ENCODE data around the gene GYG2. TPM values are rescaled to one million over a fixed set of nuclear protein-coding genes. Genes with fewer than 3 reads are reported as not detected.
A peak's percentile ranks its signal among the peaks of the same experiment; 100 is the strongest.

Gene GYG2
- total RNA-seq, 6 donors from 2014 or later, result 0.40 to 3.7 (median 0.98) TPM

- TF ChIP-seq POLR2A (IDR thresholded peaks at IDR 0.05), result no peak
- TF ChIP-seq, protein P1, sequence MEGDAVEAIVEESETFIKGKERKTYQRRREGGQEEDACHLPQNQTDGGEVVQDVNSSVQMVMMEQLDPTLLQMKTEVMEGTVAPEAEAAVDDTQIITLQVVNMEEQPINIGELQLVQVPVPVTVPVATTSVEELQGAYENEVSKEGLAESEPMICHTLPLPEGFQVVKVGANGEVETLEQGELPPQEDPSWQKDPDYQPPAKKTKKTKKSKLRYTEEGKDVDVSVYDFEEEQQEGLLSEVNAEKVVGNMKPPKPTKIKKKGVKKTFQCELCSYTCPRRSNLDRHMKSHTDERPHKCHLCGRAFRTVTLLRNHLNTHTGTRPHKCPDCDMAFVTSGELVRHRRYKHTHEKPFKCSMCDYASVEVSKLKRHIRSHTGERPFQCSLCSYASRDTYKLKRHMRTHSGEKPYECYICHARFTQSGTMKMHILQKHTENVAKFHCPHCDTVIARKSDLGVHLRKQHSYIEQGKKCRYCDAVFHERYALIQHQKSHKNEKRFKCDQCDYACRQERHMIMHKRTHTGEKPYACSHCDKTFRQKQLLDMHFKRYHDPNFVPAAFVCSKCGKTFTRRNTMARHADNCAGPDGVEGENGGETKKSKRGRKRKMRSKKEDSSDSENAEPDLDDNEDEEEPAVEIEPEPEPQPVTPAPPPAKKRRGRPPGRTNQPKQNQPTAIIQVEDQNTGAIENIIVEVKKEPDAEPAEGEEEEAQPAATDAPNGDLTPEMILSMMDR (IDR thresholded peaks at IDR 0.05), result no peak
- TF ChIP-seq EP300 (IDR thresholded peaks at IDR 0.05), result no peak
- TF ChIP-seq POLR2AphosphoS5 (IDR thresholded peaks at IDR 0.05), result no peak
- Histone ChIP-seq H3K27ac (no peak overlapping the region), H3K4me3 (peak overlapping the region in 3 of 4 donors; percentile 39 to 49 (median 46)), H3K9me3 (no peaks in the 10 kb centered on the region), H3K27me3 (peaks cover 0 to 19% (median 0%) of the 10 kb centered on the region in 4 donors), H3K4me1 (peaks cover 0 to 14% (median 4%) of the 10 kb centered on the region in 4 donors), H3K36me3 (no peaks in the 10 kb centered on the region)
- DNase-seq (peak in 1 of 2 donors; percentile 73), ATAC-seq (ENCODE audit: low FRiP score in 2 of 2) (no peak)
- 0 to 3% methylated on average over 2 to 8 of the region's 44 CpGs for WGBS, 2 donors
Measured at GRCh38 chrX:2828959-2829411, 255 bp downstream of the GYG2 start.

DNA sequence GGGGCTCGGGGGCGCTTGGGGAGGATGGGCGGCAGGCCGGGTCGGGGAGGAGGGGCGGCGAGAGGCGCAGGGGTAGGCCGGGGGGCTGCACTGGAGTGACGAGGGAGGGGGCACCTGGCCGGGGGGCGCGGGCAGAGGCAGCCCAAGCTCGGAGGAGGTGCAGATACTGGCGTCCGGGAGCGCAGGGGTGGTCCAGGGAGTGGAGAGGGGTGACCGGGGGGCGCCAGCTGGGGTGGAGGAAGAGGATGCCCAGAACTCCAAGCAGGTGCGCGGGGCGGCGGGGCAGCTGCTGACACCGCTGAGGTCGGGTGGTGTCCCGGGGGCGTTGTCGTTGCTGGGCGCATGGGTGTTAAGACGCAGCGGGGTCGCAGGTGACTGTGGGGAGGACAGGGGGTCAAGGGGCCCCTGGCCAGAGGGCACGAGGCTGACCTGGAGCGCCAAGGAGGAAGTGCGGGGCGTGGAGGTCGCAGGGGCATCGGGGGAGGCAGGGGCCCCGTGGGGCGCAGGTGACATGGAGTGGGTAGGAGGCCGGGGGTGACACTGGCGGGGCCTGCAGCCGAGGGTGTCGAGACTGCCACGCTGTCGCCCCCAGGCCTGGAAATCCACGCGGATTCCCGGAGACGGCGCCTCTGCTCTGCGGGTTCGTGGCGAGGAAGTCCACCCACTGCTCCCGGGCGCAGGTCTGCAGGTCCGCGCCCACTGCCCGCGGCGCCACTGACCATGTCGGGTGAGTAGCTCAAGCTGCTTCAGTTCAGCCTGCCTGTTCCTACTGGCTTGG, 928 bp downstream of the GYG2 start:
- Histone ChIP-seq H3K4me3 (peak overlapping the region in 3 of 4 donors; percentile 39 to 49 (median 46)), H3K27me3 (peaks cover 0 to 19% (median 0%) of the 10 kb centered on the region in 4 donors), H3K27ac (no peak overlapping the region), H3K9me3 (no peaks in the 10 kb centered on the region), H3K4me1 (peaks cover 0 to 14% (median 4%) of the 10 kb centered on the region in 4 donors), H3K36me3 (no peaks in the 10 kb centered on the region)
- ATAC-seq (ENCODE audit: low FRiP score in 2 of 2), result no peak
- DNase-seq, result peak in 1 of 2 donors; percentile 59
- TF ChIP-seq EP300 (IDR thresholded peaks at IDR 0.05) (no peak), POLR2AphosphoS5 (IDR thresholded peaks at IDR 0.05) (no peak), POLR2A (IDR thresholded peaks at IDR 0.05) (no peak)
- TF ChIP-seq, protein P1 (IDR thresholded peaks at IDR 0.05), result no peak
- 17% methylated on average over 43 of the region's 62 CpGs; no CpG with 5 or more reads in 1 of the 2 donors for WGBS, 2 donors

- Histone ChIP-seq H3K27me3 (peaks cover 0 to 19% (median 0%) of the 10 kb centered on the region in 4 donors), H3K4me3 (no peak overlapping the region), H3K27ac (no peak overlapping the region), H3K36me3 (no peaks in the 10 kb centered on the region), H3K9me3 (no peaks in the 10 kb centered on the region), H3K4me1 (peaks cover 0 to 14% (median 4%) of the 10 kb centered on the region in 4 donors)
- no peak for DNase-seq
- 87 to 94% methylated on average over 14 of the region's 14 CpGs for WGBS, 2 donors
- TF ChIP-seq, protein P1 (IDR thresholded peaks at IDR 0.05), result no peak
- TF ChIP-seq EP300 (IDR thresholded peaks at IDR 0.05) (no peak), POLR2AphosphoS5 (IDR thresholded peaks at IDR 0.05) (no peak), POLR2A (IDR thresholded peaks at IDR 0.05) (no peak)
- no peak for ATAC-seq (ENCODE audit: low FRiP score in 2 of 2)
Measured at GRCh38 chrX:2831471-2832228, 2.9 kb downstream of the GYG2 start.

DNA sequence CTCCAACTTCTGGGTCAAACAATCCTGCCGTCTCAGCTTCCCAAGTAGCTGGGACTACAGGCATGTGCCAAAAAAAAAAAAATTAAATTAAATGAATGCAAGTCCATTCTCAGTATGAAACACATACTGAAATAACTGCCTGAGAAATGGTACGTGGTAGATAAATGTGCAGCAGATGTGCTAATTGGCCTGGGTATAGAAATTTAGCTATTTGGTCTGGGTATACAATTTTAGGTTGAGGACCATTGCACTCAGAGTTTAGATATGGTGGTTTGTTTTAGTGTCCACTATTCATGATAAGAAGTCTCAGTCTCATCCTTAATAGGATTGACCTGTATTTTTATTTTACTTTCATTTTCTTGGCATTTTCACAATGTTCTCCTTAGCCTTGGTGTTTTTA, 9.2 kb downstream of the GYG2 start:
- no peak for ATAC-seq (ENCODE audit: low FRiP score in 2 of 2)
- no peaks in the 10 kb centered on the region for H3K4me1 ChIP-seq
- no peaks in the 10 kb centered on the region for H3K27me3 ChIP-seq
- DNase-seq, result no peak
- H3K27ac ChIP-seq, result no peak overlapping the region
- no peaks in the 10 kb centered on the region for H3K36me3 ChIP-seq
- peaks cover 0 to 8% (median 0%) of the 10 kb centered on the region in 4 donors for H3K9me3 ChIP-seq
- 100% methylated on average over 2 of the region's 2 CpGs for WGBS, 2 donors
- no peak overlapping the region for H3K4me3 ChIP-seq
- TF ChIP-seq, protein P1 (IDR thresholded peaks at IDR 0.05), result no peak
- TF ChIP-seq POLR2A (IDR thresholded peaks at IDR 0.05), result no peak
- no peak for TF ChIP-seq EP300 (IDR thresholded peaks at IDR 0.05)
- no peak for TF ChIP-seq POLR2AphosphoS5 (IDR thresholded peaks at IDR 0.05)
